Progenitor cell of endocrine pancreas (in vitro differentiated cells): Measurements from ENCODE around the gene DGCR2. TPM values are rescaled to one million over a fixed set of nuclear protein-coding genes. Genes with fewer than 3 reads are reported as not detected.

ENCODE experiments used
- DNase-seq: peaks from one replicate; pipeline ENCODE4 v3.0.0; 2021; ENCODE audit warnings: low spot score; ENCODE audit not compliant: unreplicated experiment
- H3K27ac Mint-ChIP-seq: 2 replicates; pipeline ENCODE4 v1.8.0; 2021; ENCODE audit warnings: mild to moderate bottlenecking, moderate library complexity, mixed read lengths
- H3K27me3 Mint-ChIP-seq: 2 replicates; pipeline ENCODE4 v1.8.0; 2021; ENCODE audit warnings: mixed read lengths
- H3K36me3 Mint-ChIP-seq: 2 replicates; pipeline ENCODE4 v1.8.0; 2022; ENCODE audit warnings: mixed read lengths; ENCODE audit not compliant: insufficient read depth
- H3K4me1 Mint-ChIP-seq: 2 replicates; pipeline ENCODE4 v1.8.0; 2021; ENCODE audit warnings: low read depth, mixed read lengths
- H3K4me3 Mint-ChIP-seq: 2 replicates; pipeline ENCODE4 v1.8.0; 2021; ENCODE audit warnings: low read depth, mild to moderate bottlenecking, moderate library complexity, mixed read lengths
- H3K9me3 Mint-ChIP-seq: 2 replicates; pipeline ENCODE4 v1.8.0; 2021; ENCODE audit warnings: low read depth, mixed read lengths
- total RNA-seq: library from RNA; stranded (reverse); gene quantifications from 2 replicates; pipeline ENCODE4 v1.2.1, GENCODE V29; 2021
- TF ChIP-seq, protein P1 (sequence below): fragments of 200-600 bp; sonication (generic); IDR thresholded peaks from one replicate; pipeline ENCODE4 v1.5.0; 2021; ENCODE audit warnings: antibody characterized with exemption, mild to moderate bottlenecking; ENCODE audit not compliant: unreplicated experiment

DGCR2 gene
- total RNA-seq, 1 donor from 2014 or later, result 89.1 TPM

DNA sequence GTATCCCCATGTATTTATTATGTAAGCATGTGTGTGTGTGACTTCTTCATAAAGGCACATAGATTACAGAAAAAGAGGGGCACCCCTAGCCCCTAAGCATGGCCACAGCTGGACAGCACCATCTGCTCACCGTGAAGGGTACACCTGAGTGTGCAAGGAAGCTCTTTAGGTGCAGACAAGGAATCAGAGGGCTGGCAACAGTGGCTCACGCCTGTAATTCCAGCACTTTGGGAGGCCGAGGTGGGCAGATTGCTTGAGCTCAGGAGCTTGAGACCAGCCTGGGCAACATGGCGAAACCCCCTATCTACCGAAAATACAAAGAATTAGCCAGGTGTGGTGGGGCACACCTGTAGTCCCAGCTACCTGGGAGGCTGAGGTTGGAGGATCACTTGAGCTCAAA is 56.3 kb downstream of the DGCR2 start:
- H3K27ac Mint-ChIP-seq, result no peak overlapping the region
- no peaks in the 10 kb centered on the region for H3K9me3 Mint-ChIP-seq
- TF ChIP-seq, protein P1, sequence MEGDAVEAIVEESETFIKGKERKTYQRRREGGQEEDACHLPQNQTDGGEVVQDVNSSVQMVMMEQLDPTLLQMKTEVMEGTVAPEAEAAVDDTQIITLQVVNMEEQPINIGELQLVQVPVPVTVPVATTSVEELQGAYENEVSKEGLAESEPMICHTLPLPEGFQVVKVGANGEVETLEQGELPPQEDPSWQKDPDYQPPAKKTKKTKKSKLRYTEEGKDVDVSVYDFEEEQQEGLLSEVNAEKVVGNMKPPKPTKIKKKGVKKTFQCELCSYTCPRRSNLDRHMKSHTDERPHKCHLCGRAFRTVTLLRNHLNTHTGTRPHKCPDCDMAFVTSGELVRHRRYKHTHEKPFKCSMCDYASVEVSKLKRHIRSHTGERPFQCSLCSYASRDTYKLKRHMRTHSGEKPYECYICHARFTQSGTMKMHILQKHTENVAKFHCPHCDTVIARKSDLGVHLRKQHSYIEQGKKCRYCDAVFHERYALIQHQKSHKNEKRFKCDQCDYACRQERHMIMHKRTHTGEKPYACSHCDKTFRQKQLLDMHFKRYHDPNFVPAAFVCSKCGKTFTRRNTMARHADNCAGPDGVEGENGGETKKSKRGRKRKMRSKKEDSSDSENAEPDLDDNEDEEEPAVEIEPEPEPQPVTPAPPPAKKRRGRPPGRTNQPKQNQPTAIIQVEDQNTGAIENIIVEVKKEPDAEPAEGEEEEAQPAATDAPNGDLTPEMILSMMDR, result no peak
- H3K4me3 Mint-ChIP-seq, result no peak overlapping the region
- peaks cover 18% of the 10 kb centered on the region for H3K36me3 Mint-ChIP-seq
- H3K4me1 Mint-ChIP-seq, result peaks cover 4% of the 10 kb centered on the region
- DNase-seq, result no peak
- no peaks in the 10 kb centered on the region for H3K27me3 Mint-ChIP-seq

DNA sequence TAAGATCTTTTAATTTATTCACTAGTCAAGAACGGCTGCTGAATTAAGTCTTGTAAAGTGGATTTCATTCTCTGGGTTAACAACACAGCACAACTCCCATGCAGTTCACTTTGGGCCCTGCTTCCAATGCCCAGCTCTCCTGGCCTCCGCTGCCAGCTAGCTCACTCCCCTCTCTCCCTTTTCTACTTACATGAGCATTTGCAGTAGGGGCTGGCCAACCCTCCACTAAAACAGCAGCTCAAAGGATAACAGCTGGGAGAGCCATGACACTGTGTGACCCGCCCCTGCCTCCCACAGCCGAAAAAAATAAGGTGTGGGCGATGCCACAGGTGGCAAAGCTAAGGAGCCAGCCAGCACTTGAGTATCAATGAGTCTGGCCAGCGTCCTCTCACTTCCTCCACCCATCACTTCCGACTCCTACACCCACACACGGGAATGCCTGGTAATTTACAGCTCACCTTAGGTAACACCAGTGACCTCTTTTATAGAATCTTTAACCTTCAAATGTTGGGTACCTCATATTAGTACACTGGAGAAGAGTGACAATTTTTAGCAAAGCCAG is 56.8 kb downstream of the DGCR2 start:
- peak overlapping the region; percentile 49 for H3K27ac Mint-ChIP-seq
- no peak overlapping the region for H3K4me3 Mint-ChIP-seq
- no peaks in the 10 kb centered on the region for H3K9me3 Mint-ChIP-seq
- peaks cover 4% of the 10 kb centered on the region for H3K4me1 Mint-ChIP-seq
- no peak for DNase-seq
- H3K27me3 Mint-ChIP-seq, result no peaks in the 10 kb centered on the region
- peaks cover 18% of the 10 kb centered on the region for H3K36me3 Mint-ChIP-seq
- TF ChIP-seq, protein P1, result no peak

DNA sequence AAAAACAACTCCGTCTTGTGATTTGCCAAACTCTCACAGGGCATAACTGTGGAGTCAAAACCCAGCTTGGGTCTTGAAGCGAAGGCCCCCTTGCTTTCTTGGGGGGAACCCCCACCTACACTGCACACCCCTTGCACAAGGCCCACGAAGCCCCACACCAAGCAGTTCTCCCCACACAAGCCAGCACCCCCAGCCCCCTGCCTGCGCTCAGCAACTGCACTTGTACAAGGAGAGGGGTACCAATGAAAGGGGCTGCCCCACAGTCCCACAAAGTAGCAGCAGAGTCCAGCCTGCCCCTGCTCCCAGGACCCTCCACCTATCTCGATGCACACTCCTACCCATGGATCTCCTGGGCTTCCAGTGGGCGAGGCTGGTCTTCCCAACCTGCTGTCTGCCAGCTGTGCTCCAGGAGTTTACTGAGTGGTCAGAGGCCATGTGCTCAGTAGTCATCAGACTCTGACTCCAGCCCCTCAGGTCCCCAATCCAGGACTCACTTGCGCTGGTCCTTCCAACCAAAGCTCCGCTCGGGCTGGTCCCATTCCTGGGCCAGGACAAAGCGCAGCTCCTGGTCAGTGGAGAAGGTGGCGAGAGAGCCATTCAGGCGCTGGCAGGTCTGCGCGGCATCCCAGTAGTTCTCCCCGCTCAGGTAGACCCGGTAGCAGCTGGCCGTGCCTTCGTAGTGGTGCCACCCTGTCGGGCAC is 57.7 kb downstream of the DGCR2 start:
- no peak for DNase-seq
- Mint-ChIP-seq H3K9me3 (no peaks in the 10 kb centered on the region), H3K4me3 (no peak overlapping the region), H3K27me3 (no peaks in the 10 kb centered on the region), H3K4me1 (peaks cover 4% of the 10 kb centered on the region), H3K27ac (no peak overlapping the region), H3K36me3 (peaks cover 14% of the 10 kb centered on the region)
- TF ChIP-seq, protein P1, result no peak

DNA sequence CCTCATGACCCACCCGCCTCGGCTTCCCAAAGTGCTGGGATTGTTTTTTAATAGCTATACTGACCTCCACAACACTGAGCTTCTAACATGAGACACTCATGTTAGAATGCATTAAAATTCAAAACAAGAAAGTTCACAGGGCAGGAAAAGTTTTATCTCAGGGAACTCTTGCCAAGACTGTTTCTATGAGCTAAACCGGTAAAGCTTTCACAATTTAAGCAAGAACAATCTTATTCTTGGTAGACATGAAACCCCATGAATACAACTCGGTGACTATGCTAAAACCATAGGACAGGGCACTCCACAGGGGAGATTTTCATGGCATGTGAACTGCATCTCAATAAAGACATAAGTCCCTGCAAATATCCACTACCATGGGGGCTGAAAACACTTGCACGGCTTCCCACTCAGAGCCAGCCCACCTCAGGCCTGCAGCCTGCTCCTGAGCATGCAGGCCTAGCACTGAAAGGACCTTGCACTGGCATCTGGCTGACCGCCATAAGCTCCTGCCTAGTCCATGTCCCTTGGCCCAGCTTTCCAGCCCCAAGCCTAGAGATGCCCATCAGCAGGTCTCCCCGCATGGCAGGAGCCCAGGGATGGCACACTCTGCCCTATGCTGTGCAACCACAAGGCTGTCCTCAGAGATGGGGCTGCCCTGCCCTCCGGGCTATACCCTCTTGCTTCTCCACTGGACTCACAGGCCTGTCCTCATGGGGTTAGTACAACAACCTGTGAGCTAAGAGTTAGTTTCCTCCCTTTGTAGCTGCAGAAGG is 58.4 kb downstream of the DGCR2 start:
- peaks cover 4% of the 10 kb centered on the region for H3K4me1 Mint-ChIP-seq
- H3K27me3 Mint-ChIP-seq, result no peaks in the 10 kb centered on the region
- H3K27ac Mint-ChIP-seq, result no peak overlapping the region

DNA sequence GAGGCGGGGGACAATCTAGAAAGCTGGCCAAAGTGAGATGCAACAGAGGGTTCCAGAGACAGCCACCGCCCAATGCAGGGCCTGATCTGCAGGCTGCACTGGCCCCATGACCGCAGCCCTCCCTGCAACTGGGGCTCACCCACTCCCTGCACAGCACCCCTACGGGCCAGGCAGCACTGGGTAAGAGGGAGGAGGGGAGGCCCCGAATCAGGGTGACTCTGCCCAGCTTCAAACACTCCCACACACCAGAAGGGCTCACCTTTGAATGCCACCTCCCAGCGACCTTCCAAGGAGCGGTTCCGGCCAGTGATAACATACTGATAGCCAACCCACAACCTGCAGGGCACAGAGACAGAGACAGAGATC is 59.3 kb downstream of the DGCR2 start:
- H3K9me3 Mint-ChIP-seq, result no peaks in the 10 kb centered on the region

More for the DNA sequence above, 58.4 kb downstream of the DGCR2 start:
- Mint-ChIP-seq H3K4me3 (no peak overlapping the region), H3K9me3 (no peaks in the 10 kb centered on the region), H3K36me3 (peaks cover 15% of the 10 kb centered on the region)
- TF ChIP-seq, protein P1, result no peak
- no peak for DNase-seq

More for the DNA sequence above, 59.3 kb downstream of the DGCR2 start:
- DNase-seq, result no peak
- H3K4me3 Mint-ChIP-seq, result no peak overlapping the region
- H3K27ac Mint-ChIP-seq, result no peak overlapping the region
- TF ChIP-seq, protein P1, result no peak
- H3K27me3 Mint-ChIP-seq, result no peaks in the 10 kb centered on the region
- peaks cover 19% of the 10 kb centered on the region for H3K36me3 Mint-ChIP-seq
- H3K4me1 Mint-ChIP-seq, result peaks cover 4% of the 10 kb centered on the region
